Glutamatergic neuron (in vitro differentiated cells): ENCODE results near the gene UMODL1. TPM values are rescaled to one million over a fixed set of nuclear protein-coding genes. Genes with fewer than 3 reads are reported as not detected.

ENCODE experiments used
- DNase-seq: peaks from one replicate; pipeline ENCODE4 v3.0.0; 2022
- H3K27ac Mint-ChIP-seq: one replicate; pipeline ENCODE4 v1.8.0; 2020; ENCODE audit warnings: mild to moderate bottlenecking, mixed read lengths, inconsistent platforms; ENCODE audit not compliant: unreplicated experiment
- H3K27me3 Mint-ChIP-seq: one replicate; pipeline ENCODE4 v1.8.0; 2020; ENCODE audit warnings: mild to moderate bottlenecking, moderate library complexity, mixed read lengths, inconsistent platforms; ENCODE audit not compliant: unreplicated experiment
- H3K36me3 Mint-ChIP-seq: one replicate; pipeline ENCODE4 v1.8.0; 2020; ENCODE audit warnings: mild to moderate bottlenecking, mixed read lengths, inconsistent platforms; ENCODE audit not compliant: unreplicated experiment
- H3K4me1 Mint-ChIP-seq: one replicate; pipeline ENCODE4 v1.8.0; 2020; ENCODE audit warnings: mild to moderate bottlenecking, low read depth, mixed read lengths, inconsistent platforms; ENCODE audit not compliant: unreplicated experiment
- H3K4me3 Mint-ChIP-seq: one replicate; pipeline ENCODE4 v1.8.0; 2020; ENCODE audit warnings: mild to moderate bottlenecking, mixed read lengths, inconsistent platforms; ENCODE audit not compliant: unreplicated experiment
- H3K9me3 Mint-ChIP-seq: one replicate; pipeline ENCODE4 v1.8.0; 2020; ENCODE audit warnings: mild to moderate bottlenecking, moderate library complexity, mixed read lengths, inconsistent platforms; ENCODE audit not compliant: unreplicated experiment
- total RNA-seq: library from RNA; stranded (reverse); fragmentation: NEBNext Ultra II Directional; extraction: Animal tissue kit (Norgen Biotek cat#: 25700); gene quantifications from one replicate; pipeline ENCODE4 v1.2.1, GENCODE V29; 2021; ENCODE audit not compliant: unreplicated experiment
- TF ChIP-seq, protein P1 (sequence below): fragments of 200-600 bp; sonication (generic); IDR thresholded peaks from one replicate; pipeline ENCODE4 v1.5.0; 2021; ENCODE audit not compliant: partially characterized antibody, unreplicated experiment

UMODL1 gene
- total RNA-seq, 1 donor from 2014 or later = not detected

- H3K4me3 Mint-ChIP-seq = no peak overlapping the region
- H3K27ac Mint-ChIP-seq = no peak overlapping the region
- H3K36me3 Mint-ChIP-seq = no peaks in the 10 kb centered on the region
- H3K27me3 Mint-ChIP-seq = peaks cover 2% of the 10 kb centered on the region
- H3K9me3 Mint-ChIP-seq = peaks cover 3% of the 10 kb centered on the region
- peaks cover 10% of the 10 kb centered on the region for H3K4me1 Mint-ChIP-seq
- TF ChIP-seq, protein P1, sequence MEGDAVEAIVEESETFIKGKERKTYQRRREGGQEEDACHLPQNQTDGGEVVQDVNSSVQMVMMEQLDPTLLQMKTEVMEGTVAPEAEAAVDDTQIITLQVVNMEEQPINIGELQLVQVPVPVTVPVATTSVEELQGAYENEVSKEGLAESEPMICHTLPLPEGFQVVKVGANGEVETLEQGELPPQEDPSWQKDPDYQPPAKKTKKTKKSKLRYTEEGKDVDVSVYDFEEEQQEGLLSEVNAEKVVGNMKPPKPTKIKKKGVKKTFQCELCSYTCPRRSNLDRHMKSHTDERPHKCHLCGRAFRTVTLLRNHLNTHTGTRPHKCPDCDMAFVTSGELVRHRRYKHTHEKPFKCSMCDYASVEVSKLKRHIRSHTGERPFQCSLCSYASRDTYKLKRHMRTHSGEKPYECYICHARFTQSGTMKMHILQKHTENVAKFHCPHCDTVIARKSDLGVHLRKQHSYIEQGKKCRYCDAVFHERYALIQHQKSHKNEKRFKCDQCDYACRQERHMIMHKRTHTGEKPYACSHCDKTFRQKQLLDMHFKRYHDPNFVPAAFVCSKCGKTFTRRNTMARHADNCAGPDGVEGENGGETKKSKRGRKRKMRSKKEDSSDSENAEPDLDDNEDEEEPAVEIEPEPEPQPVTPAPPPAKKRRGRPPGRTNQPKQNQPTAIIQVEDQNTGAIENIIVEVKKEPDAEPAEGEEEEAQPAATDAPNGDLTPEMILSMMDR = no peak
- DNase-seq = no peak
Observed at GRCh38 chr21:42140196-42140934, 69.2 kb downstream of the UMODL1 start.

DNA sequence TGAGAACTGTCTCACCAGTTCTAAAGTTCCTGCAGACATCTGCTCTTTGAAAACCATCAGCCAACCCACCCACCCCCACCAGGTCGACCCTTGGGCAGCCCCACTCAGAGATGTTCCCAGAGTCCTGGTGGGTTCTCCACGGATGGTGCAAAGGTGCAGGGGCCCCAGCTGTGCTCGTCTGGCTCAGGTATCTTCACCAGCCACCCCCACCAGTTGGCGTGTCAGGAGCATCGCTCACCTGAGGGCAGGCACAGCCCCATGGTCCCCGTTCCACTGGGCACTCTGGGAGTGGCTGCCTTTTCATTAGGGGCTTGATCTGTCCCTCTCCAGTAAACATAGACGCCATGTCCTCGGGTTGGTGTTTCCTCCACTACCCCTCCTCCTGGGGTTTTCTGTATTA is 70.5 kb downstream of the UMODL1 start:
- DNase-seq = no peak
- Mint-ChIP-seq H3K36me3 (no peaks in the 10 kb centered on the region), H3K27me3 (peaks cover 3% of the 10 kb centered on the region), H3K4me3 (no peak overlapping the region), H3K4me1 (peaks cover 5% of the 10 kb centered on the region), H3K9me3 (peaks cover 4% of the 10 kb centered on the region), H3K27ac (no peak overlapping the region)
- TF ChIP-seq, protein P1 = no peak

GRCh38 chr21:42142141-42142540 is 71.0 kb downstream of the UMODL1 start:
- TF ChIP-seq, protein P1 = no peak
- Mint-ChIP-seq H3K27ac (no peak overlapping the region), H3K36me3 (no peaks in the 10 kb centered on the region), H3K4me1 (peaks cover 5% of the 10 kb centered on the region), H3K4me3 (no peak overlapping the region), H3K27me3 (peaks cover 3% of the 10 kb centered on the region), H3K9me3 (peaks cover 4% of the 10 kb centered on the region)
- DNase-seq = no peak

DNA sequence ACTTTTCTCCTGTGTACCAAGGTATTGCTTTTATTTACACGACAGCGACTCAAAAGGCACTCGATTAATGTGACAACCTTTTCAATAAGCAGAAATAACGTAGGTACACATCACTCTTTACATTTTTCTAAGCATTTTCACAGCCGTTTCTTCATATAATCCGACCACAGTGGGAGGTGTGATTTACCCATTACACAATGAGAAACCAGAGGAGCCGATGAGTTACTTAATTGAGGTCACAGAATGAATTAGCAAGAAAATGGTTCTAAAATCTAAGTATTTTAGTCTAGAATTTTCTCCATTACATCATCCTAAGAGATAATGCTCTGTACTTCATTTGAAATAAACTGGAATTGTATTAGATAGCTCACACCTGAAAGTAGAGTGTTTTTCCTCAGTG is 71.5 kb downstream of the UMODL1 start:
- Mint-ChIP-seq H3K4me3 (no peak overlapping the region), H3K36me3 (no peaks in the 10 kb centered on the region), H3K27ac (no peak overlapping the region), H3K4me1 (peaks cover 5% of the 10 kb centered on the region), H3K9me3 (peaks cover 4% of the 10 kb centered on the region), H3K27me3 (peaks cover 5% of the 10 kb centered on the region)
- no peak for DNase-seq
- TF ChIP-seq, protein P1 = no peak

DNA sequence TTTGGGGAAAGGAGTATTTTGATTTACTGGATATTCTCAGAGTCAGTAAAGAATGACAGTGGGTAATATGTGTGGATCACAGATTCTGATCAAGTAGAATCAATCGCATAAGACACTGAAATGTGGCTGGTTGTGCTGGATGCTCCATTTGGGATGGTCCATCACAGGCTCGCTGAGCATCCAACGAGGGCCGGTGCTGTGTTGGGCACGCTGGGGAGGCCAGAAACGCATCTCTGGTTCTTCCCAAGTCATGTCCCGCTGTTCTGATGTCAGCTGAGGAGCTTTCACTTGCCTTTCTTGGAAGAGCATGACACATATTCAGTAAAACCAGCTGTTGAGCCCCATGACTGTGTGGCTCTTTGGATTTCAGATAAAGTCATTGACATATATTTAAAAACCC is 72.0 kb downstream of the UMODL1 start:
- H3K27ac Mint-ChIP-seq = no peak overlapping the region
- no peak for DNase-seq
- no peaks in the 10 kb centered on the region for H3K36me3 Mint-ChIP-seq
- TF ChIP-seq, protein P1 = no peak
- H3K4me1 Mint-ChIP-seq = peaks cover 5% of the 10 kb centered on the region
- H3K9me3 Mint-ChIP-seq = peaks cover 5% of the 10 kb centered on the region
- H3K4me3 Mint-ChIP-seq = no peak overlapping the region
- H3K27me3 Mint-ChIP-seq = peaks cover 8% of the 10 kb centered on the region
